IPS-NIHi11 (cell line): ENCODE measurements around the gene COPG2.

Source experiments
- DNase-seq: peaks from one replicate; pipeline ENCODE4 v3.0.0; 2012; ENCODE audit warnings: mixed read lengths, low spot score

The COPG2 gene

DNA sequence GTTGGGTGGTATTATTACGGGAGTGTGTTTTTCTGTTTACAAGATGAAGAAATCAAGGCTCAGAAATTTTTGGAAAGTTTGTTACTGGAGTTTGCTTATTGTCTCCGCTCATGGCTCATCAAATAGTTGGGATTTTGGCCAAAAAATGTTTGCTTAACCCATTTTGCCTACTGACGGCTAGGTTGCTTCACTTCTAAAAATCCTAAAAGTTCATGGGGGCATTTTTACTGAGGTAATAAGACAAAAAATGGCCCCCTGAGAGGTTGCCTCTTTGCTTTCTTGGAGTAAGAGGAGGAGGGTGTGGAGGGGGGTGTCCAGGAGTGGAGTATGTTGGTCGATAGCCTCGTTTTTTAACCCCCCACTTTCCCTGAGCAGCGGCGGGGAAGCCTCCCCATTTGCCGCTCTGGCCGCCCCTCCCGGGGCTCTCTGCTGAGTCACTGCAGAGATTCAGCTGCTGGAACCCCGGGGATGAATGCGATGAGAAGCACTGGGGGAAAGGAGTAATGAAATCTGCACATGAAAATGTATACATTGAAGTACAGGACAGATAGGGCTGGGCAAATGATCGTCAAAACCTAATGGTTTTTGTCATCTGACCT, 175.2 kb downstream of the COPG2 start:
- DNase-seq: no peak

DNA sequence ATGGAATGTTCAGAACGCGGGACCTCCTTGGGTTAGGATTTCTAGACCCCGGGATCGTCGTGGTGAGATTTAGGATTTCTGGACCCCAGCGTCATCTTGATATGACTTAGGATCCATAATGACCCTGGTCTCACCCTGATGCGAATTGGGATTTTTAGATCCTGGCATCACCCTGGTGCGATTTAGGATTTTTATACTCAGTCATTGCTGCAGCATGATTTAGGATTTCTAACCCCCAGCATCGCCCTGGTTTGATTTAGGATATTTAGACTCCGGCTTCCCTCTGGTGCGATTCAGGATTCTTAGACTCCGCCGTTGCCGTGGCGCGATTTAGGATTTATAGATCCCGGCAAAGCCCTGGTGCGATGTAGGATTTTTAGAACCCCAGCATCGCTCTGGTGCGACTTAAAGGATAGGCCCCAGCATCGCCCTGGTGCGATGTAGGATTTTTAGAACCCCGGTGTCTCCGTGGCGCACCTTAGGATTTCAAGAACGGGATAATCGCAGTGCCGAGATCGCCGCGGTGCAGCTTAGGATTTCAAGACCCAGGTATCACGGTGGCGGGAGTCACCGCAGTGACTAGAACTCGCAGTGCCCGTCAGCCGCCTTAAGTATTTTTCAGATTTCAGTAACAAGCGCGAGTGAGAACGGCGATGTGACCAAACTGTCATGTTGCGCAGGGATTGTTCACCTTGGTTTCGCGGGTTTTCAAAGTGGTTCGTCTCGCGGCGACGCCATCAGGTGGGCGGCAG, 175.8 kb downstream of the COPG2 start:
- DNase-seq: no peak

GRCh38 chr7:130491841-130492522, 176.6 kb downstream of the COPG2 start, which contains the start of gene MEST:
TSS of gene MEST (plus strand) at chr7:130492085. CDS start at chr7:130492314, 229 bp downstream.
- no peak for DNase-seq

DNA sequence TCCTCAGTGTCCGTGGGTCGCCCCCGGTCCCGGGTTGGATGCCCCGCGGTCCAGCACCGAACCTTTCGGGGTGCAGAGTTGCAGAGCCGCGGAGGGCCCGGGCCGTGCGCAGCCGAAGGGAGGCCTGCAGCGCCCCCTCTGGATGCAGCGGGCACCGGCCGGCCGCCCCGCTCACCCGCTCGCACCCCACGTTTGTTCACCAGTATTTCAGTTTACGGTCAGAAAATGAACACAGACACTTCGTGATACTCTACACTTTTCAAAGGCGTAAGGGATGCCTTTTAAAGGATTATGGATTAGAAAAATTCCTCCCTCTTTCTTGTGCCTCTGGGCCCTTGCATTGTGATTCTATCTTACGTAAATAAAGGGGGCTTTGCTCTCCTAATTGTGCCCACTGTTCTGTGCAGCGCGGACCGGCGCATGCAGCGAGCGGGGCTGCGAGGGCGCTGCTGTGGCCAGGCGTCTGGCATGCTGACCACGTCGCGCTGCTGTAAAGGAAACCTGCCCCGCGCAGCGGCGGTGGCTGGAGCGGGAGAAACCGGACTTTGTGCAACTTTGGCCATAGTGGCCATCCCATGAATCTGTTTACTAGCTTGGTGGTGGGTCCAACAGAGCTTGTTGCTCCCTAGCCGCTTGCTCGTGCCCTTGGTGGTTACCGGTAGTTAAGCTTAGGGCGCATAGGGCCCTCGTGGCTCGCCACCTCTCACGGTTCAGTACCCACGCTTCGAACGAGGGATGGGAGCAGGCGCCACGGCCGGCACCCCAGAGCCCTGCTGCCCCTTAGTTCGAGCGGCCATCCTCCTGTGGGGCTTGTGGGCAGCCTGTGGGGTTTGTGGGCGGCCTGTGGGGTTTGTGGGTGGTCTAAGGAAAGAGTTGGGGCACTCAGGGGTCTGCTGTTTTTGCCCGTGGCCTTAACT, 177.4 kb downstream of the COPG2 start:
- peak; percentile 68 for DNase-seq

GRCh38 chr7:130490311-130490791, 178.2 kb downstream of the COPG2 start:
- DNase-seq: peak; percentile 33

- DNase-seq: no peak
Measured at GRCh38 chr7:130489140-130489983, 179.2 kb downstream of the COPG2 start.

- DNase-seq: no peak
Measured at GRCh38 chr7:130488392-130489139, 180.0 kb downstream of the COPG2 start.

GRCh38 chr7:130486954-130487436, 181.6 kb downstream of the COPG2 start:
- DNase-seq: no peak

- DNase-seq: peak; percentile 96
Measured at GRCh38 chr7:130486114-130486953, 182.2 kb downstream of the COPG2 start.

DNA sequence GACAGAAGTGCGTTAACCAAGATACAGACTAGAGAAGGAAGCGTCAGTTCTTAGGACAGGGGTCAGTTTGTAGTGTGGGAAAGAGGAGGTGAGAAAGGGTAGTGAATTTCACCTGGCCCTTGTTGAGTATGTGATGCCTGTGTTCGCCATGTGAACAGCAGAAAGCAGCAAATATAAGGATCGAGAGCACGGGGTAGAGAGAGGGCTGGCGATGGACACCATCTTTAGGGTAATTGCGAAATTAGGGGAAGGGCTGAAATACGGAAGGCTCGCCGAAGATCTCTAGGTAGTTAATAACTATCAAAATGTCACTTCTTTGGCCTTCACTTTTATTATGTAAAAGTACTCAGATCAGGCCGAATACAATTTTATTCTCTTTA, 182.8 kb downstream of the COPG2 start:
- DNase-seq: no peak

DNA sequence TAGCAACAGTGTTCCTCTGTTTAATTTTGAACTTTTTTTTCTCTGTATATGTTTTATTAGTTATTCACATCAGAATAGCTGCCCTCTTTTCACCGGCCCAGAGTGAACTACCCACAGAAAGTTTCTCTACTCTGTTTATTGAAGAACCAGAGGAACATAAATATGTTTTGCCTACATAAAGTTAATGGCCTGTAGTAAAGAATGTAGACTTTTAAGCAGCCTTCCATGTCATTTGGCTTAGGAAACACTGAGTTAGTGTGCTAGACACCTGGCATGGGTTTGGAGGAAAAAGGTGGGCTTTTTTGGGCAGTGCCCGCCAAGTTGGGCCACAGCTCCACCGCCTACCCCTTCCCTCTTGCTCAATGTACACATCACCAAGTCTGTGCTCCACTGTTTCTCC, 185.5 kb downstream of the COPG2 start:
- no peak for DNase-seq

DNA sequence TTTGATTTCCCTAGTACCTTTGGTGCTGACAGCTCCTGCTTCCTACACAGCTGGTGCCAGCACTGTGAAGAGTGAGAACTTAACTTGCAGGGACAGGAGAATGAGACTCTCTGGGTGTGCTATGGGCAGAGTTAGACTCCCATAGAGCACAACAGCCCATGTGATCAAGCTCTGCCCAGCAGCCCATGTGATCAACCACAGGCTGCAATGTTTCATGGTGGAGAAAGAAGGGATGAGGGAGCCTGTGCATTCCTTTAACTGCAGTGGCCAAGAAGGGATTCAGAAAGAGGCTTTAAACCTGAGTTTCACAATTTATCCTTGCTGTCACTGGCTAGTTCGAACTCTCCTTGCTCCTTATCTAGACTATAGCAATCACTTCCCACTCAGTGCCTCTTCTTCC, 186.7 kb downstream of the COPG2 start:
- no peak for DNase-seq

DNA sequence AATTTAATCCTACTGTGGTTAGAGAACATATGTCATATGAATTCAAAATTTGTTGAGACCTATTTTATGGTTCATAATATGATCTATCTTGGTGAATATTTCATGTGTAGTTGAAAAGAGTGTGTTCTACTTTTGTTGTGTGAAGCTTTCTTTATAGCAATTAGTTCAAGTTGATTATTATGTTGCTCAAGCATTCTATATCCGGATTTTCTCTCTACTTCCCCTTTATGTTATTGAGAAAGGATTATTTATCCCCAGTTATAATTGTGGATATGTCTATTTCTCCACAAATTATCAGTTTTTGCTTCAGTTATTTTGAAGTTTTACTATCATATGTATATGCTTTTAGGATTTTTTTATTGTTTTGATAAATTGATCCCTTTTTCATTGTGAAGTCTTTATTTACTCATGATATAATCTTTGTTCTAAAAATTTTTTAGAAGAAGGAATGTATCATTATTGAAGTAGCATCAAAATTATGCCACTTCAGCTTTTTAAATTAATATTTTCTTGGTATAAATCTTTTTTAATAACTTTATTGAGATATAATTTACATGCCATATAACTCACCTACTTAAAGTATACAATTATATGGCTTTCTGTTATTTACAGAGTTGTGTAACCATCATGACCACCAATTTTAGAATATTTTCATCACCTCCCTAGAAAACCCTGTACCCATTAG, 188.7 kb downstream of the COPG2 start:
- no peak for DNase-seq

- DNase-seq: no peak
Measured at GRCh38 chr7:130478991-130479390, 189.6 kb downstream of the COPG2 start.

DNA sequence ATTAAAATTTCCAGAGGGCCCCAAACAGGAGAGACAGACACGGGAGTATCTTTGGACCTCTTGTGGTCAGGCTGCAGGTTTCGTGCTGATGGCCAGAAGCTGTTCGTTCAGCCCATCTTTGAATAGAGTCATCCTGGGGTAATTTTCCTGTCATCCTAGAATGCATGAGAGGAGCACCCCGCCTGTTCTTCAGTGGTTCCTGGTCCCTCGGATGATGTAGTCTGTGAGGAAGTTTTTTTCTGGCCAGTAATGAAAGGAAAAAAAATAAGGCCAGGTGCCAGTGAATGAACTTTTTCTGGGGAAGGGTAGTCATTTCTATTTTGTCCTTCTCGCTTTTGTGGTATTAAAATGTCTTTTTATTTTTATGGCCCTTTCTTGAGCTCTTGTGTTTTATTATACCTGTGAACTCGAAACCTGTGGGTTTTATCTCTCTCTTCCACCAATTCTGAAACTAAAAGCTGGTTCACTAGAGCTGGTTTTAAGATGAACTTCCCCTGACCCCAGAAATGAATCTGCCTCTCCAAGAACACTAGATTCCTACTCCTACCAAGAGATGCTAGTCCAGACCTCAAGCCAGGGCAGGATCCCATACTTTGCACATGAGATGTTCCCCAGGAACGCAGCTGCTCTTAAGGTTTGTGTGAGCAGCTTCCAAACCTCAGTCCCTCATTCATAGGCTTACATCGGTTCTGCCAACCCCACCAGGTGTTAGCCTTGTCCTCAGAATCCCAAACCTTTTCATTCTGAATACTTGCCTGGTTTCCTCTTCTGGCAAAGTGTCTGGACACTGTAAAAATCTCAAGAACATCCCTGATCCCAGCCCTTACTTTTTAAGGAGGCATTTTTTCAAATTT, 192.0 kb downstream of the COPG2 start:
- DNase-seq: no peak

- no peak for DNase-seq
Measured at GRCh38 chr7:130475776-130476175, 192.8 kb downstream of the COPG2 start.

- no peak for DNase-seq
Measured at GRCh38 chr7:130473876-130474275, 194.7 kb downstream of the COPG2 start.

DNA sequence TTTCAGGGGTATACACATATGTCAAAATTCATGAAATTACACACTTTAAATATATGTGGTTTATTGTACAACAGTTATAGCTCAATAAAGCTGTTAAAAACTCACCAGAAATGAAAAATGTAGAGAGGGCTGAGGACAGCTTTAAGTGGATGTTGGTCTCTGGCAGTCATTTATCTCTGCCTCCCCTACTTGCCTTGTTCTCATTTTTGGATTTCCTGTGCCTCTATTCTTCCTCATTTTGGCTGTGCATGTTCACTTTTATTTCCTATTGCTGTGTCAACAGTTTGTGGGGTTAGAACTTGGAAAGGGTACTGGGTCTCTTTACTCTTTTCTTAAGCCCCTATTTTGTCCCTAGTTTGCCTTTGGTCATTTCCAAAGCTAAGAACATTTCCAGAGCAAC, 195.3 kb downstream of the COPG2 start:
- DNase-seq: no peak
